ENCODE measurements around the gene RPE. TPM values are rescaled to one million over a fixed set of nuclear protein-coding genes. Genes with fewer than 3 reads are reported as not detected.

The RPE gene
- total RNA-seq, 1 experiment from 2014 or later, result 67.8 TPM

DNA sequence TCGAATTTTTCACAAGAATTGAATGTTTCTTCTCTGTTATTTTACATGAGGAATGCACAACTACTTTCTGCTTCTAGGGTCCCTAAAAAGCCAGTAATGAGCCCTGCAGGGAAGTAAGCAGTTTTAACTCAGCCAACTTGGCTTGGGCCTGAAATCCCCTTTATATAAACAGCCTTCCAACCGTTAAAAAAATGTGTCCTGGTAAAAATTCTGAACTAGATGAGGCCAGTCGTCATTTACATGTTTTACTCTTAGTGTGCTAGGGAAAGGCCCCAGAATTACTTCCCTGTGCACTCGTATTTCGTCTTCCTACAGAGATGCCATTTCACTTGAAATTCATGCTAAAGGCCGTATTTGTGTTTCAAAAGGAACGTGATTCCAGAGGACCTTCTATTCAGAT is 42.4 kb upstream of the RPE start:
- Histone ChIP-seq H2BK20ac (ENCODE audit: low read depth, low read length, poor library complexity, severe bottlenecking) (no peak overlapping the region), H3K79me1 (ENCODE audit: insufficient read depth, low read depth, low read length, poor library complexity, severe bottlenecking) (no peaks in the 10 kb centered on the region), H3K56ac (ENCODE audit: insufficient read length, low read depth, low read length) (no peak overlapping the region), H3K4me2 (ENCODE audit: insufficient read depth, insufficient read length, low read length) (no peak overlapping the region), H3K14ac (ENCODE audit: insufficient read depth, low read length) (no peak overlapping the region), H3K23me2 (ENCODE audit: insufficient read length, low read depth, low read length, poor library complexity, severe bottlenecking) (no peaks in the 10 kb centered on the region), H2AFZ (ENCODE audit: low read length) (no peak overlapping the region), H2BK5ac (ENCODE audit: insufficient read length, low read length) (no peak overlapping the region), H3K18ac (ENCODE audit: insufficient read length, low read depth, low read length) (no peak overlapping the region), H3K4ac (ENCODE audit: low read depth, low read length) (no peak overlapping the region), H4K5ac (ENCODE audit: insufficient read length, low read depth, low read length) (no peak overlapping the region), H3K9ac (ENCODE audit: extremely low read depth, insufficient read length, low read length) (no peak overlapping the region), H3K9me3 (ENCODE audit: control insufficient read depth, low read depth, low read length) (no peaks in the 10 kb centered on the region), H4K8ac (replicated peaks; ENCODE audit: insufficient read length, low read depth, low read length) (no peak overlapping the region), H3T11ph (ENCODE audit: low read length) (no peak overlapping the region), H3K4me1 (ENCODE audit: insufficient read depth, low read length) (no peaks in the 10 kb centered on the region), H2AK5ac (ENCODE audit: insufficient read length, low read length) (no peak overlapping the region), H3K79me2 (ENCODE audit: insufficient read depth, low read length) (no peaks in the 10 kb centered on the region), H2BK120ac (ENCODE audit: low read depth, low read length, poor library complexity, severe bottlenecking) (no peak overlapping the region), H2BK15ac (ENCODE audit: low read depth, low read length) (no peak overlapping the region), H4K20me1 (ENCODE audit: control insufficient read depth, insufficient read depth, insufficient read length) (no peaks in the 10 kb centered on the region), H3K23ac (ENCODE audit: insufficient read length, low read depth, low read length) (no peak overlapping the region), H4K91ac (ENCODE audit: insufficient read length, low read depth, low read length) (no peak overlapping the region), H3K27ac (ENCODE audit: insufficient read length, low read depth, low read length) (no peak overlapping the region), H2BK12ac (ENCODE audit: insufficient read length, low read depth, low read length) (no peak overlapping the region), H3K27me3 (ENCODE audit: insufficient read depth, low read length) (peaks cover 6% of the 10 kb centered on the region)
- Mint-ChIP-seq H3K27me3 (ENCODE audit: low read depth) (peaks cover 63% of the 10 kb centered on the region), H3K27ac (peak overlapping the region in 1 of 3 experiments; percentile 44; a peak in 1 of 7 replicates), H3K4me1 (peaks cover 20 to 25% of the 10 kb centered on the region in 2 experiments), H3K4me3 (peak overlapping the region in 1 of 2 experiments; percentile 2; a peak in 1 of 5 replicates), H3K9me3 (no peaks in the 10 kb centered on the region), H3K36me3 (ENCODE audit: insufficient read depth in 1 of 3, low read depth in 3 of 3) (no peaks in the 10 kb centered on the region)
- no peak for TF ChIP-seq CTCF (conservative IDR thresholded peaks at IDR 0.05)
- WGBS (ENCODE audit: extremely low coverage, insufficient read length, low lambda C conversion rate), result no CpG with 5 or more reads among the region's 7 CpGs
- DNase-seq, result no peak

All from H9 (cell line).